ENCODE data around the gene HES2.
"Not testable (repeated sequence)": the region's sequence is repeated elsewhere in the genome, so short reads cannot be mapped to it uniquely, and the experiment has no call there.

The HES2 gene

GRCh38 chr1:6435547-6435946 lies 15.8 kb upstream of the HES2 start:
- DNase-seq (ENCODE audit: insufficient read length, low spot score) (no peak), FAIRE-seq (no peak)
- TF ChIP-seq PAX5 (IDR thresholded peaks at IDR 0.05; ENCODE audit: insufficient read depth, low read length, severe bottlenecking) (no peak), POLR2AphosphoS5 (IDR thresholded peaks at IDR 0.05; ENCODE audit: low read depth, low read length) (no peak), POLR2A (IDR thresholded peaks at IDR 0.05; ENCODE audit: low read depth, low read length) (no peak)

GRCh38 chr1:6435129-6435528 lies 15.4 kb upstream of the HES2 start:
- TF ChIP-seq POLR2A (IDR thresholded peaks at IDR 0.05; ENCODE audit: low read depth, low read length), result no peak
- TF ChIP-seq PAX5 (IDR thresholded peaks at IDR 0.05; ENCODE audit: insufficient read depth, low read length, severe bottlenecking), result no peak
- TF ChIP-seq POLR2AphosphoS5 (IDR thresholded peaks at IDR 0.05; ENCODE audit: low read depth, low read length), result no peak
- TF ChIP-seq POU2F2 (IDR thresholded peaks at IDR 0.05; ENCODE audit: low read depth, low read length), result no peak
- no peak for TF ChIP-seq TAF1 (IDR thresholded peaks at IDR 0.05; ENCODE audit: low read depth, low read length)
- no peak for TF ChIP-seq SPI1 (IDR thresholded peaks at IDR 0.05; ENCODE audit: low read depth, low read length)
- no peak for FAIRE-seq
- no peak for DNase-seq (ENCODE audit: insufficient read length, low spot score)

GRCh38 chr1:6434186-6434585 lies 14.5 kb upstream of the HES2 start:
- DNase-seq (ENCODE audit: insufficient read length, low spot score) (no peak), FAIRE-seq (no peak)
- TF ChIP-seq PAX5 (IDR thresholded peaks at IDR 0.05; ENCODE audit: insufficient read depth, low read length, severe bottlenecking), result no peak
- no peak for TF ChIP-seq POLR2A (IDR thresholded peaks at IDR 0.05; ENCODE audit: low read depth, low read length)
- TF ChIP-seq TAF1 (IDR thresholded peaks at IDR 0.05; ENCODE audit: low read depth, low read length), result no peak
- no peak for TF ChIP-seq SPI1 (IDR thresholded peaks at IDR 0.05; ENCODE audit: low read depth, low read length)
- TF ChIP-seq POLR2AphosphoS5 (IDR thresholded peaks at IDR 0.05; ENCODE audit: low read depth, low read length), result no peak
- no peak for TF ChIP-seq POU2F2 (IDR thresholded peaks at IDR 0.05; ENCODE audit: low read depth, low read length)

GRCh38 chr1:6431645-6432579 lies 12.2 kb upstream of the HES2 start:
- peak; percentile 65 for FAIRE-seq
- not testable (repeated sequence) for DNase-seq (ENCODE audit: insufficient read length, low spot score)

- not testable (repeated sequence) for FAIRE-seq; DNase-seq (ENCODE audit: insufficient read length, low spot score)
Measured at GRCh38 chr1:6429660-6430411, 10.1 kb upstream of the HES2 start.

- DNase-seq (ENCODE audit: insufficient read length, low spot score), result not testable (repeated sequence)
- peak; percentile 50 for FAIRE-seq
Measured at GRCh38 chr1:6428453-6428852, 8.7 kb upstream of the HES2 start.

- DNase-seq (ENCODE audit: insufficient read length, low spot score) (no peak), FAIRE-seq (no peak)
- TF ChIP-seq POLR2A (IDR thresholded peaks at IDR 0.05; ENCODE audit: low read depth, low read length) (no peak), PAX5 (IDR thresholded peaks at IDR 0.05; ENCODE audit: insufficient read depth, low read length, severe bottlenecking) (no peak), SPI1 (IDR thresholded peaks at IDR 0.05; ENCODE audit: low read depth, low read length) (no peak), POLR2AphosphoS5 (IDR thresholded peaks at IDR 0.05; ENCODE audit: low read depth, low read length) (no peak), POU2F2 (IDR thresholded peaks at IDR 0.05; ENCODE audit: low read depth, low read length) (no peak), TAF1 (IDR thresholded peaks at IDR 0.05; ENCODE audit: low read depth, low read length) (no peak)
Measured at GRCh38 chr1:6427441-6428390, 8.0 kb upstream of the HES2 start.

GRCh38 chr1:6426972-6427350 lies 7.2 kb upstream of the HES2 start:
- DNase-seq (ENCODE audit: insufficient read length, low spot score) (no peak), FAIRE-seq (no peak)
- TF ChIP-seq POLR2A (IDR thresholded peaks at IDR 0.05; ENCODE audit: low read depth, low read length) (no peak), POU2F2 (IDR thresholded peaks at IDR 0.05; ENCODE audit: low read depth, low read length) (no peak)

- FAIRE-seq, result no peak
- TF ChIP-seq TAF1 (IDR thresholded peaks at IDR 0.05; ENCODE audit: low read depth, low read length) (no peak), POLR2AphosphoS5 (IDR thresholded peaks at IDR 0.05; ENCODE audit: low read depth, low read length) (no peak), SPI1 (IDR thresholded peaks at IDR 0.05; ENCODE audit: low read depth, low read length) (no peak), POU2F2 (IDR thresholded peaks at IDR 0.05; ENCODE audit: low read depth, low read length) (no peak), PAX5 (IDR thresholded peaks at IDR 0.05; ENCODE audit: insufficient read depth, low read length, severe bottlenecking) (no peak), POLR2A (IDR thresholded peaks at IDR 0.05; ENCODE audit: low read depth, low read length) (no peak)
Measured at GRCh38 chr1:6426277-6426971, 6.7 kb upstream of the HES2 start.

More at GRCh38 chr1:6426277-6426971, 6.7 kb upstream of the HES2 start:
- no peak for DNase-seq (ENCODE audit: insufficient read length, low spot score)
